ENCODE data around the gene GFOD1. TPM values are rescaled to one million over a fixed set of nuclear protein-coding genes. Genes with fewer than 3 reads are reported as not detected.

The GFOD1 gene
- total RNA-seq, 4 donors from 2014 or later, result 7.3 to 15.9 (median 12.4) TPM

DNA sequence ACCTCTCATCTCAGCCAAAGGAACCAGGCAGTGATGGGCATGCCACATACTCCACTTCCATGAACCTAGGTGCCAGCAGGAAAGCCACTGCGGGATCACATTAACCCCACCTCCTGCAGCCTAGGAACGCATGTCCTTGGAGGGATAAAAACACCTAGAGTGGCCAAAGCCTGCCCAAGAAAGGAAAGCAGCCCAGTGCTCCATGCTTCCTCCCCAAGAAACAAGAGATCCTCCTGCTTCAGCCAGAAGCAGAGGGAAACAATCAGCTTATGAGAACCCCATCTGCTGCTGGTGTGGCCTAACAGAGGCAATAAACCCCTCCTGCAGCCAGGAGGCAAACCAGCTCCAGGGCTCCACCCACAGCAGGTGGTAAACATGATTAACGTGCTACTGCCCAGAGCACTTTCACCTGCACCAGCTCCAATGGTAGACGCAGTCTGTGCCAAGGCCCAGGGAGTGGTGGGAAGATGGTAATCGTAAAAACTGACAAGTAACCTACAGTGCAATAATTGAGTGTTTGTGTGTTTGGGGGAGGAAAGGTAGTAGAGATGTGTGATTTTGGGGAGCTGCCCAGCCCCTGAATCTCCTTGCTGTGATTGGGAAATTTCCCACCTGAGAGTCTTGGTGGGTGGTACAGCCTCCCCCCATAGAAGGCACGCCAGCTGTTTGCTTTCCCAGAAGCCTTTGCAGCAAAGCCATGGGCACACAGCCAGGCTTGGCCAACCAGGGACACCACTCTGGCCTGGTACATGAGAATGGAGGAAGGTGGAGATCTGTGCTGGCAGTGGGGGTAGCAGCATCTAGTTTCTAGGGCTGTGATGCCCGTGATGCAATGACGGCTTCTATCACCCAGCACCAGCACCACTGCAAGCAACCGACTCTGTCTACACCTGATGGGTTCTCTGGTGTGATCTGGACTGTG lies 108.5 kb downstream of the GFOD1 start:
- 64 to 68% methylated on average over 9 of the region's 9 CpGs for WGBS, 2 donors
- no peak overlapping the region for H3K4me3 ChIP-seq (ENCODE audit: low read depth, poor library complexity, severe bottlenecking)
- no peak for DNase-seq (ENCODE audit: low spot score in 2 of 2)
- TF ChIP-seq POLR2A (IDR thresholded peaks at IDR 0.05), result no peak
- intact Hi-C loops (cut with DNase I; ENCODE audit: low total_unique reads), result no loop called here

DNA sequence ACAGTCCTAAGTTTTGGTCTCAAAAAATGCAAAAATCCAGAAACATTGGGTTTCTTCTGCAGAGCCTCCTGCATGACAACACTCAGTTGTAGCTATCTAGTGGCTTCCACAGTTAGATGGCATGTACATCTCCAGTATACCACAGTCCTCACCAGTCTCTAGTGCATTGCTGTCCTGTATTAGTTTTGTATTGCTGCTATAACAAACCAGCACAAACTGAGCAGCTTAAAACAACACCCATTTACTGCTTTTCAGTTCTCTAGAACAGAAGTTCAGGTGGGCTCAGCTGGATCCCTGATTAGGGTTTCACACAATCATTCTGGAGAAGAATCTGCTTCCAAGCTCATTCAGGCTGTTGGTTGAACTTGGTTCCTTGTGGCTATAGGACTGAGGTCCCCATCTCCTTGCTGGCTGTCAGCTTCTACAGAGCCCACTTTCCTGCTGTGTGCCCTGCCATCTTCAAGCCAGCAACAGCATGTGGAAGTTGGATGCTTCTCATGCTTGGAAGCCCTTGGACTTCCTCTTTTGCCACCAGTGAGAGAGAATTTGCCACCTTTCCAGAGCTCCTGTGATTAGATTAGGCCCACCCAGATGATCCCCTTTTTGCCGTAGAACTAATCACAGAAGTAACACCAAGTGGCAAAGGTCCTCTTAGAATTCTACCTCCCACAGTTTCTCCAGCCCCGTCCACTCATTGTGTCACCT lies 110.2 kb downstream of the GFOD1 start:
- 96 to 98% methylated on average over 2 of the region's 2 CpGs for WGBS, 2 donors
- TF ChIP-seq POLR2A (IDR thresholded peaks at IDR 0.05), result no peak
- TF ChIP-seq, protein P1, sequence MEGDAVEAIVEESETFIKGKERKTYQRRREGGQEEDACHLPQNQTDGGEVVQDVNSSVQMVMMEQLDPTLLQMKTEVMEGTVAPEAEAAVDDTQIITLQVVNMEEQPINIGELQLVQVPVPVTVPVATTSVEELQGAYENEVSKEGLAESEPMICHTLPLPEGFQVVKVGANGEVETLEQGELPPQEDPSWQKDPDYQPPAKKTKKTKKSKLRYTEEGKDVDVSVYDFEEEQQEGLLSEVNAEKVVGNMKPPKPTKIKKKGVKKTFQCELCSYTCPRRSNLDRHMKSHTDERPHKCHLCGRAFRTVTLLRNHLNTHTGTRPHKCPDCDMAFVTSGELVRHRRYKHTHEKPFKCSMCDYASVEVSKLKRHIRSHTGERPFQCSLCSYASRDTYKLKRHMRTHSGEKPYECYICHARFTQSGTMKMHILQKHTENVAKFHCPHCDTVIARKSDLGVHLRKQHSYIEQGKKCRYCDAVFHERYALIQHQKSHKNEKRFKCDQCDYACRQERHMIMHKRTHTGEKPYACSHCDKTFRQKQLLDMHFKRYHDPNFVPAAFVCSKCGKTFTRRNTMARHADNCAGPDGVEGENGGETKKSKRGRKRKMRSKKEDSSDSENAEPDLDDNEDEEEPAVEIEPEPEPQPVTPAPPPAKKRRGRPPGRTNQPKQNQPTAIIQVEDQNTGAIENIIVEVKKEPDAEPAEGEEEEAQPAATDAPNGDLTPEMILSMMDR (IDR thresholded peaks at IDR 0.05), result no peak
- H3K4me3 ChIP-seq (ENCODE audit: low read depth, poor library complexity, severe bottlenecking), result no peak overlapping the region
- intact Hi-C loops (cut with DNase I; ENCODE audit: low total_unique reads), result no loop called here
- no peak for DNase-seq (ENCODE audit: low spot score in 2 of 2)

DNA sequence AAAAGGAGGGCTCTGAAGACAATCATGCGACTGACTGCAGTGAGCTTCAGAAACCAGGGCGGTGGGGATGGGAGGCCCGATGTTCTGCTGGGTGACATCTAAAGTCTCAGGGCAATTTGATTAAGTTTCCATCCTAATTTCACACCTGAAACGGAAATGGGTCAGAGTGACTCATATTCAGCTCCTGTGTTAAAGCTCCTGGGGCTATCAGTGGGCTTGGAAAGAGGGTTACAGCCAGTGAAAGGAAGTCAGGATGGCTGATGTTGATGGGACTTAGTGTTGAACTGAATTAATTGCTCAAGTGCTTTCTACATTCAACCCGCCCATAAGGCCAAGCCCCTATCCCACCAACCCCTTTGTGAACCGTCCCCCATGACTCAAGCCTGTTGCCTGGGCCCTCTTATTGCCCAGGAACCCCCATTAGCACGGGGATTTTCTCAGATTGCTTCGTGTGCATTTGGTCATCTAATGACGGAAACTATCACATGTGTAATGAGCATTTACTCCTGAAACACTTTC lies 112.0 kb downstream of the GFOD1 start:
- H3K4me3 ChIP-seq (ENCODE audit: low read depth, poor library complexity, severe bottlenecking), result no peak overlapping the region
- 83 to 90% methylated on average over 9 of the region's 9 CpGs for WGBS, 2 donors
- intact Hi-C loops (cut with DNase I; ENCODE audit: low total_unique reads), result no loop called here
- TF ChIP-seq POLR2A (IDR thresholded peaks at IDR 0.05), result no peak
- TF ChIP-seq, protein P1 (IDR thresholded peaks at IDR 0.05), result no peak
- no peak for DNase-seq (ENCODE audit: low spot score in 2 of 2)

DNA sequence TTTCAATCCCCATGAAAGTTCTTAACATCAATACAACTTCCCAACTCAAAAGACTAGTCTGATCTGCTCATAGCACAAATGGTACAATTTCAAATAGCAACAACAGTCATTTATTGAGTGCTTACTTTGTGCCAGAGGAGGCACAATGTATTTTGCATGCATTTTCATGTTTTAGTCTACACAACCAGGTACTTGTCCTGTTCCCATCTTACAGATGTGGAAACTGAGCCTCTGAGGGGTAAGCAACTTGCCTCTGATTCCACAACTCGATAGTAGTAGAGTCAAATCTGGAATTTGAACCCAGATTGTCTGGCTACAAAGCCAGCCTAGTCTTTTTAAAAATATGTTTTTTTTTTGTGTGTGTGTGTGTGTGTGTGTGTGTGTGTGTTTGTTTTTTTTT lies 113.5 kb downstream of the GFOD1 start:
- 97 to 100% methylated on average over 1 of the region's 1 CpG for WGBS, 2 donors
- no peak overlapping the region for H3K4me3 ChIP-seq (ENCODE audit: low read depth, poor library complexity, severe bottlenecking)
- intact Hi-C loops (cut with DNase I; ENCODE audit: low total_unique reads), result no loop called here
- DNase-seq (ENCODE audit: low spot score in 2 of 2), result no peak
- TF ChIP-seq, protein P1 (IDR thresholded peaks at IDR 0.05), result no peak
- no peak for TF ChIP-seq POLR2A (IDR thresholded peaks at IDR 0.05)

DNA sequence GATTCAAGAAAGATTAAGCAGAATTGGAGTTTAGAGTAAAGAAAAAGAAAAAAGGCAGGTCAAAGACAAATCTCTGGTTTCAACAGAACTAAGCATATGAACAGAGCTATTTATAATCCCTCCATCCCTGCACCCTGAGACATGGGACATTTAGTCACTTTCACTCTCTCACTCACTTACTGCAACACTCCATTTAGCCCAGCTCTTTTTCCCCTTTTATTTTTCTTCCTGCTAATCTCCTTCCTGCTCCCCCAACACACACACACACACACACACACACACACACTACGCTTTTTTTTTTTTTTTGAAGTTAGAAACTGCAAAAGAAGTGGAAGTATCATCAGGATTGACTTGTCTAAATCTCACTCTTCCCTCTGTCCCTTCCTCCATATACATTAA lies 113.9 kb downstream of the GFOD1 start:
- intact Hi-C loops (cut with DNase I; ENCODE audit: low total_unique reads), result no loop called here
- no peak for TF ChIP-seq POLR2A (IDR thresholded peaks at IDR 0.05)
- TF ChIP-seq, protein P1 (IDR thresholded peaks at IDR 0.05), result no peak
- WGBS, 2 donors, result 68 to 84% methylated on average over 1 of the region's 1 CpG
- no peak overlapping the region for H3K4me3 ChIP-seq (ENCODE audit: low read depth, poor library complexity, severe bottlenecking)
- DNase-seq (ENCODE audit: low spot score in 2 of 2), result no peak
